CD14-positive monocyte (primary cell): Measurements from ENCODE around the gene TNPO1. TPM values are rescaled to one million over a fixed set of nuclear protein-coding genes. Genes with fewer than 3 reads are reported as not detected.

Source experiments
- DNase-seq, 3 donors: peaks; one replicate each; pipeline ENCODE4 v3.0.0-alpha.2; 2011 to 2022
- H2AFZ ChIP-seq: 2 replicates; pipeline ENCODE4 v1.6.0; 2012; ENCODE audit warnings: mild to moderate bottlenecking, low read depth, low read length, inconsistent platforms; ENCODE audit not compliant: insufficient read depth, poor library complexity, severe bottlenecking
- H3K27ac ChIP-seq, 2 donors: 1 replicate in 1 of 2; 2 replicates in 1 of 2; pipeline ENCODE4 v1.5.1; 2012 to 2013; ENCODE audit warnings: low read length in 2 of 2, control low read depth in 1 of 2, inconsistent platforms in 1 of 2, low read depth in 1 of 2, mild to moderate bottlenecking in 1 of 2
- H3K27me3 ChIP-seq, 2 donors: one replicate each; pipeline versions ENCODE4 v1.6.0 to v1.6.1; 2011 to 2013; ENCODE audit warnings: low read length in 2 of 2; ENCODE audit not compliant: control insufficient read depth in 2 of 2, insufficient read depth in 2 of 2
- H3K36me3 ChIP-seq, 2 donors: replicated peaks in 1 of 2; 1 replicate in 1 of 2; 2 replicates in 1 of 2; pipeline versions ENCODE4 v1.5.1 to v1.6.1; 2012 to 2013; ENCODE audit warnings: low read length in 2 of 2, control low read depth in 1 of 2, inconsistent platforms in 1 of 2, mild to moderate bottlenecking in 1 of 2; ENCODE audit not compliant: insufficient read depth in 2 of 2, control insufficient read depth in 1 of 2
- H3K4me1 ChIP-seq, 2 donors: 1 replicate in 1 of 2; 2 replicates in 1 of 2; pipeline versions ENCODE4 v1.5.1 to v1.6.1; 2012 to 2013; ENCODE audit warnings: low read length in 2 of 2, control low read depth in 1 of 2, inconsistent platforms in 1 of 2, mild to moderate bottlenecking in 1 of 2, moderate library complexity in 1 of 2; ENCODE audit not compliant: insufficient read depth in 2 of 2, control insufficient read depth in 1 of 2
- H3K4me2 ChIP-seq: replicated peaks from 2 replicates; pipeline ENCODE3; 2012; ENCODE audit warnings: low read length, moderate library complexity, mild to moderate bottlenecking; ENCODE audit not compliant: poor library complexity, severe bottlenecking; ENCODE audit errors: extremely low read depth
- H3K4me3 ChIP-seq, 3 experiments: fragments of 200-600 bp in 1 of 3; sonication (generic) in 1 of 3; replicated peaks in 1 of 3; 1 replicate in 2 of 3; 2 replicates in 1 of 3; pipeline ENCODE4 v1.5.1; 2011 to 2013; ENCODE audit warnings: low read length in 3 of 3, mild to moderate bottlenecking in 3 of 3, control low read depth in 2 of 3, low read depth in 2 of 3, inconsistent platforms in 1 of 3, moderate library complexity in 1 of 3
- H3K79me2 ChIP-seq: 2 replicates; pipeline ENCODE4 v1.6.0; 2012; ENCODE audit warnings: mild to moderate bottlenecking, control low read depth, inconsistent platforms, low read length, moderate library complexity; ENCODE audit not compliant: insufficient read depth
- H3K9ac ChIP-seq: 2 replicates; pipeline ENCODE4 v1.6.0; 2017; ENCODE audit warnings: low read length, mild to moderate bottlenecking; ENCODE audit not compliant: insufficient read depth, poor library complexity, severe bottlenecking
- H3K9me3 ChIP-seq, 2 donors: replicated peaks in 1 of 2; 1 replicate in 1 of 2; 2 replicates in 1 of 2; pipeline versions ENCODE4 v1.5.1 to v1.6.1; 2012 to 2013; ENCODE audit warnings: low read length in 2 of 2, control low read depth in 1 of 2; ENCODE audit not compliant: control insufficient read depth in 1 of 2, insufficient read depth in 1 of 2
- H4K20me1 ChIP-seq: 2 replicates; pipeline ENCODE4 v1.6.0; 2012; ENCODE audit warnings: mild to moderate bottlenecking, low read length, control low read depth, moderate library complexity; ENCODE audit not compliant: insufficient read depth
- H3K27ac Mint-ChIP-seq, 7 donors: one replicate each; pipeline ENCODE4 v1.8.0; 2020; ENCODE audit warnings: mild to moderate bottlenecking in 7 of 7, mixed read lengths in 7 of 7, moderate library complexity in 6 of 7, inconsistent platforms in 2 of 7
- H3K27me3 Mint-ChIP-seq, 3 donors: one replicate each; pipeline ENCODE4 v1.8.0; 2021 to 2022; ENCODE audit warnings: low read depth in 3 of 3, mild to moderate bottlenecking in 3 of 3, mixed read lengths in 3 of 3, moderate library complexity in 3 of 3, inconsistent platforms in 1 of 3
- H3K36me3 Mint-ChIP-seq, 2 donors: one replicate each; pipeline ENCODE4 v1.8.0; 2020; ENCODE audit warnings: mixed read lengths in 2 of 2, inconsistent platforms in 1 of 2, mild to moderate bottlenecking in 1 of 2
- H3K4me1 Mint-ChIP-seq: one replicate; pipeline ENCODE4 v1.8.0; 2020; ENCODE audit warnings: mild to moderate bottlenecking, mixed read lengths
- H3K4me3 Mint-ChIP-seq, 2 donors: one replicate each; pipeline ENCODE4 v1.8.0; 2020; ENCODE audit warnings: mild to moderate bottlenecking in 2 of 2, mixed read lengths in 2 of 2, moderate library complexity in 1 of 2
- H3K9me3 Mint-ChIP-seq, 7 donors: one replicate each; pipeline ENCODE4 v1.8.0; 2020 to 2022; ENCODE audit warnings: mixed read lengths in 7 of 7, mild to moderate bottlenecking in 6 of 7, moderate library complexity in 6 of 7, inconsistent platforms in 2 of 7
- WGBS: methylation state at CpG from one replicate; pipeline ENCODE4 v1.1.5; 2013; ENCODE audit warnings: missing lambda C conversion rate; ENCODE audit not compliant: insufficient coverage; 5-methylcytosine and 5-hydroxymethylcytosine counted together
- intact Hi-C, 2 donors: fragments of 100-400 bp; cut with micrococcal nuclease; formaldehyde crosslinking; loops; one replicate each; pipeline versions ENCODE4 v1.15.0 to v1.15.1; 2023
- polyA plus RNA-seq, 3 donors: library from polyadenylated mRNA; depleted of rRNA in 1 of 3; unstranded in 2 of 3; stranded (reverse) in 1 of 3; fragments of 300-500 nt in 2 of 3; fragments of >200 nt in 1 of 3; fragmentation: Illumina TruSeq in 2 of 3; gene quantifications; 1 replicate in 2 of 3; 2 replicates in 1 of 3; pipeline ENCODE4 v1.2.3, GENCODE V29; 2012 to 2021
- TF ChIP-seq, protein P1 (sequence below): fragments of 200-600 bp; IDR thresholded peaks from one replicate; pipeline ENCODE4 v1.8.0; 2022; ENCODE audit warnings: antibody characterized with exemption, mild to moderate bottlenecking

Gene TNPO1
- polyA plus RNA-seq, 3 donors: 9.3 to 28.1 (median 26.3) TPM

DNA sequence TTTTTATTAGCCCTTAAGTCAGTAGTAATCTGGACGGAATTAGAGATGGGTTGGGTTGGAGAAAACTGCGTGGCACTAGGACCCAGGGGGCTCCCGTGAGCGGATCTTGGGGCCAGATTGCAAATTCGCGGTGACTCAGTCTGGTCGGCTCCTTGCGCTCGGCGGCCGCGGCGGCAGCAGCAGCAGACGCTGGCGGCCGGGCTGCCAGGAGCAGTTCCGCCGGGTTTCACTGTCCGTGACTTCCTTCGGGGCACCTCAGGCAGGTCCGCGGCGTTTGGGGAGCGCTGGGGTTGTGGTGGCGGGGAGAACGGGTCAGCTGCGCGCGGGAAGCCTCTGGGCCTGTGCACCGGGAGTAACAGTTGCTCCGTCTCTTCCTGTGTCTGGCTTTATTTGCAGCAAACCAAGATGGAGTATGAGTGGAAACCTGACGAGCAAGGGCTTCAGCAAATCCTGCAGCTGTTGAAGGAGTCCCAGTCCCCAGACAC is 31.6 kb downstream of the TNPO1 start:
- no peaks in the 10 kb centered on the region for H3K9me3 Mint-ChIP-seq
- TF ChIP-seq, protein P1, sequence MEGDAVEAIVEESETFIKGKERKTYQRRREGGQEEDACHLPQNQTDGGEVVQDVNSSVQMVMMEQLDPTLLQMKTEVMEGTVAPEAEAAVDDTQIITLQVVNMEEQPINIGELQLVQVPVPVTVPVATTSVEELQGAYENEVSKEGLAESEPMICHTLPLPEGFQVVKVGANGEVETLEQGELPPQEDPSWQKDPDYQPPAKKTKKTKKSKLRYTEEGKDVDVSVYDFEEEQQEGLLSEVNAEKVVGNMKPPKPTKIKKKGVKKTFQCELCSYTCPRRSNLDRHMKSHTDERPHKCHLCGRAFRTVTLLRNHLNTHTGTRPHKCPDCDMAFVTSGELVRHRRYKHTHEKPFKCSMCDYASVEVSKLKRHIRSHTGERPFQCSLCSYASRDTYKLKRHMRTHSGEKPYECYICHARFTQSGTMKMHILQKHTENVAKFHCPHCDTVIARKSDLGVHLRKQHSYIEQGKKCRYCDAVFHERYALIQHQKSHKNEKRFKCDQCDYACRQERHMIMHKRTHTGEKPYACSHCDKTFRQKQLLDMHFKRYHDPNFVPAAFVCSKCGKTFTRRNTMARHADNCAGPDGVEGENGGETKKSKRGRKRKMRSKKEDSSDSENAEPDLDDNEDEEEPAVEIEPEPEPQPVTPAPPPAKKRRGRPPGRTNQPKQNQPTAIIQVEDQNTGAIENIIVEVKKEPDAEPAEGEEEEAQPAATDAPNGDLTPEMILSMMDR: no peak
- Histone ChIP-seq H3K27me3 (no peaks in the 10 kb centered on the region), H3K36me3 (peaks cover 7 to 18% of the 10 kb centered on the region in 2 donors), H3K9ac (peak overlapping the region; percentile 92), H3K9me3 (no peaks in the 10 kb centered on the region), H3K4me2 (peak overlapping the region; percentile 93), H3K4me3 (peak overlapping the region; percentile 70 to 99 (median 85)), H2AFZ (peak overlapping the region; percentile 93), H3K79me2 (peaks cover 68% of the 10 kb centered on the region), H3K27ac (peak overlapping the region; percentile 87 to 95), H3K4me1 (peaks cover 30 to 59% of the 10 kb centered on the region in 2 donors), H4K20me1 (peaks cover 48% of the 10 kb centered on the region)
- under 1% methylated on average over 32 of the region's 32 CpGs for WGBS
- peak overlapping the region; percentile 92 to 97 (median 97) for H3K27ac Mint-ChIP-seq
- peaks cover 49% of the 10 kb centered on the region for H3K4me1 Mint-ChIP-seq
- H3K36me3 Mint-ChIP-seq: peaks cover 3 to 9% of the 10 kb centered on the region in 2 donors
- intact Hi-C loops: loop anchor here in 1 of 2 donors (10.0 kb wide), 1 partner anchor 253 kb away; no protein-coding TSS in a partner anchor
- H3K27me3 Mint-ChIP-seq: peaks cover 0 to 4% (median 0%) of the 10 kb centered on the region in 3 donors
- H3K4me3 Mint-ChIP-seq: peak overlapping the region; percentile 98
- peak; percentile 85 to 86 (median 85) for DNase-seq

DNA sequence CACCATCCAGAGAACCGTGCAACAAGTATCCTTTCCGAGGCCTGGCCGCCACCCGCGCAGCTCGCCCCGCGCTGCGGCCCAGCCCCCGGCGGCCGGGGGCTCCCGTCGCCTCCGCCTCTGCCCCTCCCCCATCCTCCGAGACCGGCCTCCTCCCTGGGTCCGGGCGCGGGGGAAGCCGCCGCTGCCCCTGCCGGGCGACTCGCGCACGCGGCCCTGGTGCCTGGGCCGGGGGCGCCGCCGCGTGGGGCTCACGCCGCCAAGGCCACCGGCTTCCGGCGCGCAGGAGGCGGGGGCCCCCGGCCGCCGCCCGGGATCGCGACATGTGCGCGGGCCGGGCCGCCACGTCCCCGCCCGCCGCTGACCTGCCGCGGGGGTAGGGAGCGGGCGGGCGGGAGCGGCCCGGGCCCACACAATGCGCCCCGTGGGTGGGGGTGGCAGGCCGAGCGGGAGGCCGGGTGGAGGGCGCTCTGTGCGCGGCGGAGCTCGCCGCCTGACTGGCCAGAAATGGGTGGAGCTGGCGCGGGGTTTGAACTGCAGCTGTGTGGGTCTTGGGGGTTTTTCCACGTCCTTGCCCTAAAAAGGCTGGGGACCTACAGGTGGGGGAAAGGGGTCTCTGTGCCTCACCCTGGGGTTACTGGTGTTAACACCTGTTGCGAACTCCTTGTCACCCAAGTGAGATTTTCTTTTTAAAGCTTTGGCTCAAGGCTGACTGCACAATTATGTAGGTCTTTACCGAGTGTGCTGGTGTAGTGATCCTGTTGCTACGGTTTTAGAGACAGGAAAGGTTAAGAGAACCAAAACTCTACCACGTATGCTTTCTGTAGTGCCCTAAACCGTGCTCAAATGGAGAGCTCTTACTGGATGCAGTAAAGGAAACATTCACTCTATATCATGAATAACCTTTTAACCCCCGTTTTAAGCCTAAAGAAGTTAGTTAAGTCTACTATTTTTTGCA is 32.3 kb downstream of the TNPO1 start:
- Histone ChIP-seq H3K4me3 (peak overlapping the region; percentile 83 to 99 (median 85)), H4K20me1 (peaks cover 55% of the 10 kb centered on the region), H3K79me2 (peaks cover 76% of the 10 kb centered on the region), H3K4me1 (peaks cover 27 to 52% of the 10 kb centered on the region in 2 donors), H3K4me2 (peak overlapping the region; percentile 93), H3K27me3 (no peaks in the 10 kb centered on the region), H3K9me3 (no peaks in the 10 kb centered on the region), H3K9ac (peak overlapping the region; percentile 92), H3K36me3 (peaks cover 14 to 25% of the 10 kb centered on the region in 2 donors), H2AFZ (peak overlapping the region; percentile 93), H3K27ac (peak overlapping the region; percentile 87 to 95)
- Mint-ChIP-seq H3K4me3 (peak overlapping the region; percentile 98), H3K4me1 (peaks cover 47% of the 10 kb centered on the region), H3K27ac (peak overlapping the region; percentile 92 to 97 (median 97)), H3K36me3 (peaks cover 10 to 16% of the 10 kb centered on the region in 2 donors), H3K9me3 (no peaks in the 10 kb centered on the region), H3K27me3 (peaks cover 0 to 4% (median 0%) of the 10 kb centered on the region in 3 donors)
- WGBS: 1% methylated on average over 67 of the region's 81 CpGs
- DNase-seq: peak in 2 of 3 donors; percentile 15 to 43
- TF ChIP-seq, protein P1: no peak
- intact Hi-C loops: loop anchor here in 1 of 2 donors (10.0 kb wide), 1 partner anchor 254 kb away; no protein-coding TSS in a partner anchor
